Smooth muscle cell (in vitro differentiated cells): ENCODE measurements around the gene FGF21. TPM values are rescaled to one million over a fixed set of nuclear protein-coding genes. Genes with fewer than 3 reads are reported as not detected.

Experiments used
- DNase-seq: peaks from one replicate; lab custom pipeline; 2025; ENCODE audit not compliant: unreplicated experiment; lab: John Stamatoyannopoulos, UW
- H2AFZ ChIP-seq: fragments of 200-600 bp; sonication (generic); 2 replicates; pipeline ENCODE4 v1.6.0; 2016; ENCODE audit warnings: antibody characterized with exemption, low read depth, mild to moderate bottlenecking
- H3F3A ChIP-seq: fragments of 200-600 bp; sonication (generic); 2 replicates; pipeline ENCODE4 v1.6.0; 2017; ENCODE audit warnings: antibody characterized with exemption, low read depth
- H3K27ac ChIP-seq: fragments of 200-600 bp; sonication (generic); 2 replicates; pipeline ENCODE4 v1.5.1; 2016; ENCODE audit warnings: low read depth, mild to moderate bottlenecking
- H3K27me3 ChIP-seq: fragments of 200-600 bp; sonication (generic); 2 replicates; pipeline ENCODE4 v1.6.1; 2016; ENCODE audit warnings: low read depth, mild to moderate bottlenecking
- H3K36me3 ChIP-seq: fragments of 200-600 bp; sonication (generic); 2 replicates; pipeline ENCODE4 v1.5.1; 2016; ENCODE audit warnings: low read depth
- H3K4me1 ChIP-seq: fragments of 200-600 bp; sonication (generic); 2 replicates; pipeline ENCODE4 v1.5.1; 2016; ENCODE audit warnings: low read depth
- H3K4me2 ChIP-seq: fragments of 200-600 bp; sonication (generic); 2 replicates; pipeline ENCODE4 v1.6.0; 2016; ENCODE audit warnings: mild to moderate bottlenecking
- H3K4me3 ChIP-seq: fragments of 200-600 bp; sonication (generic); 2 replicates; pipeline ENCODE4 v1.5.1; 2016; ENCODE audit warnings: mild to moderate bottlenecking
- H3K79me2 ChIP-seq: fragments of 200-600 bp; sonication (generic); 2 replicates; pipeline ENCODE4 v1.6.0; 2016; ENCODE audit warnings: low read depth, mild to moderate bottlenecking
- H3K9ac ChIP-seq: fragments of 200-600 bp; sonication (generic); 2 replicates; pipeline ENCODE4 v1.6.0; 2016; ENCODE audit warnings: low read depth
- H3K9me3 ChIP-seq: fragments of 200-600 bp; sonication (generic); replicated peaks from 2 replicates; pipeline ENCODE4 v1.5.1; 2016; ENCODE audit warnings: low read depth
- H4K20me1 ChIP-seq: fragments of 200-600 bp; sonication (generic); 2 replicates; pipeline ENCODE4 v1.6.0; 2016; ENCODE audit warnings: low read depth
- WGBS: methylation state at CpG from one replicate; pipeline ENCODE4 v1.1.7; 2016; ENCODE audit warnings: low lambda C conversion rate; 5-methylcytosine and 5-hydroxymethylcytosine counted together
- polyA plus RNA-seq: library from polyadenylated mRNA; unstranded; fragments of >200 nt; fragmentation: Nextera tagmentation; extraction: Ambion mirVana; gene quantifications from 2 replicates; pipeline ENCODE4 v1.2.1, GENCODE V29; 2016
- total RNA-seq: library from RNA; depleted of rRNA; stranded (reverse); fragments of >200 nt; gene quantifications from 2 replicates; pipeline ENCODE4 v1.2.3, GENCODE V29; 2014
- TF ChIP-seq, protein P1 (sequence below): fragments of 200-600 bp; sonication (generic); IDR thresholded peaks from 2 replicates; pipeline ENCODE4 v1.5.1; 2017; ENCODE audit warnings: borderline replicate concordance, mild to moderate bottlenecking, antibody characterized with exemption; ENCODE audit not compliant: insufficient read depth, poor library complexity, severe bottlenecking

FGF21 gene
- total and polyA plus RNA-seq, 2 experiments from 2014 or later: not detected

DNA sequence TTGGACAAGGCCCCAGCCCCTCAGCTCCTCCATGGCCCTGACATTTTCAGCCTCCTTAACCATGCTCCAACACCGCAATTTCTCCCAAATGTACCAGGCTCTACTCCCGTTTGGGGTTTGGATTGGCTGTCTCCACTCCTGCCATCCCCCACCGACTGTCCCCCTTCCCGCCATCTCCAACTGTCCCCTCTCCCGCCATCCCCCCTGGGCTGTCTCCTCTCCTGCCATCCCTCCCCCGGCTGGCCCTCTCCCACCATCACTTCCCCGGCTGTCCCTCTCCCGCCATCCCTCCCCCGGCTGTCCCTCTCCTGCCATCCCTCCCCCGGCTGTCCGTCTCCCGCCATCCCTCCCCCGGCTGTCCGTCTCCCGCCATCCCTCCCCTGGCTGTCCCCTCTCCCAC, 50.1 kb downstream of the FGF21 start:
- Histone ChIP-seq H3K9ac (no peak overlapping the region), H3K4me2 (no peak overlapping the region), H3K4me3 (no peak overlapping the region), H3K4me1 (no peaks in the 10 kb centered on the region), H3K27ac (no peak overlapping the region), H2AFZ (no peak overlapping the region), H3K9me3 (no peaks in the 10 kb centered on the region), H4K20me1 (no peaks in the 10 kb centered on the region), H3K79me2 (no peaks in the 10 kb centered on the region), H3K27me3 (no peaks in the 10 kb centered on the region), H3F3A (no peaks in the 10 kb centered on the region), H3K36me3 (no peaks in the 10 kb centered on the region)
- TF ChIP-seq, protein P1, sequence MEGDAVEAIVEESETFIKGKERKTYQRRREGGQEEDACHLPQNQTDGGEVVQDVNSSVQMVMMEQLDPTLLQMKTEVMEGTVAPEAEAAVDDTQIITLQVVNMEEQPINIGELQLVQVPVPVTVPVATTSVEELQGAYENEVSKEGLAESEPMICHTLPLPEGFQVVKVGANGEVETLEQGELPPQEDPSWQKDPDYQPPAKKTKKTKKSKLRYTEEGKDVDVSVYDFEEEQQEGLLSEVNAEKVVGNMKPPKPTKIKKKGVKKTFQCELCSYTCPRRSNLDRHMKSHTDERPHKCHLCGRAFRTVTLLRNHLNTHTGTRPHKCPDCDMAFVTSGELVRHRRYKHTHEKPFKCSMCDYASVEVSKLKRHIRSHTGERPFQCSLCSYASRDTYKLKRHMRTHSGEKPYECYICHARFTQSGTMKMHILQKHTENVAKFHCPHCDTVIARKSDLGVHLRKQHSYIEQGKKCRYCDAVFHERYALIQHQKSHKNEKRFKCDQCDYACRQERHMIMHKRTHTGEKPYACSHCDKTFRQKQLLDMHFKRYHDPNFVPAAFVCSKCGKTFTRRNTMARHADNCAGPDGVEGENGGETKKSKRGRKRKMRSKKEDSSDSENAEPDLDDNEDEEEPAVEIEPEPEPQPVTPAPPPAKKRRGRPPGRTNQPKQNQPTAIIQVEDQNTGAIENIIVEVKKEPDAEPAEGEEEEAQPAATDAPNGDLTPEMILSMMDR: no peak
- WGBS: 95% methylated on average over 2 of the region's 15 CpGs
- no peak for DNase-seq

DNA sequence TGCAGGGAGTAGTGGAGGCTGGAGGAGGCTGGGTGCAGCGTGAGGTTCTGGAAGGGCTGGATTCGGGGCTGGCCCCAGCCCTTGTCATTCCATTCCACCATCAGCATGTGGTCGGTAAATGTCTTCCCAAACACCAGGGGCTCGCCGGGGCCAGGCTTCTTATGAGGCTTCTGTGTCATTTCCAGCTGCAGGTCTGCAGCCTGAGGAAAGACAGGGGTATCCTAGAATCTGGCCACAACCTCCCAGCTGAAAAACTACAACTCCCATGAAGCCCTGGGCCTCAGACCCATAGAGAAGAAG, 51.1 kb downstream of the FGF21 start:
- H2AFZ ChIP-seq: no peak overlapping the region
- 69% methylated on average over 5 of the region's 5 CpGs for WGBS
- no peak for DNase-seq

GRCh38 chr19:48806818-48807589, 51.7 kb downstream of the FGF21 start:
- no peaks in the 10 kb centered on the region for H3K4me1 ChIP-seq
- DNase-seq: no peak
- H4K20me1 ChIP-seq: no peaks in the 10 kb centered on the region
- no peak overlapping the region for H3K9ac ChIP-seq
- no peaks in the 10 kb centered on the region for H3K79me2 ChIP-seq
- no peaks in the 10 kb centered on the region for H3K27me3 ChIP-seq
- WGBS: 67% methylated on average over 17 of the region's 17 CpGs
- H3K27ac ChIP-seq: no peak overlapping the region
- H3K4me3 ChIP-seq: no peak overlapping the region
- H3K36me3 ChIP-seq: no peaks in the 10 kb centered on the region
- TF ChIP-seq, protein P1: no peak
- no peaks in the 10 kb centered on the region for H3F3A ChIP-seq
- no peaks in the 10 kb centered on the region for H3K9me3 ChIP-seq
- H2AFZ ChIP-seq: no peak overlapping the region
- H3K4me2 ChIP-seq: no peak overlapping the region

More for the DNA sequence above, 51.1 kb downstream of the FGF21 start:
- Histone ChIP-seq H3K9me3 (no peaks in the 10 kb centered on the region), H3K27me3 (no peaks in the 10 kb centered on the region), H3K4me2 (no peak overlapping the region), H4K20me1 (no peaks in the 10 kb centered on the region), H3K4me1 (no peaks in the 10 kb centered on the region), H3K4me3 (no peak overlapping the region), H3K27ac (no peak overlapping the region), H3K79me2 (no peaks in the 10 kb centered on the region), H3K36me3 (no peaks in the 10 kb centered on the region), H3F3A (no peaks in the 10 kb centered on the region), H3K9ac (no peak overlapping the region)
- TF ChIP-seq, protein P1: no peak

GRCh38 chr19:48807590-48808308, 52.4 kb downstream of the FGF21 start:
- no peak overlapping the region for H3K4me3 ChIP-seq
- H3K79me2 ChIP-seq: no peaks in the 10 kb centered on the region
- no peaks in the 10 kb centered on the region for H4K20me1 ChIP-seq
- H3K4me1 ChIP-seq: peaks cover 4% of the 10 kb centered on the region
- H3K27me3 ChIP-seq: no peaks in the 10 kb centered on the region
- no peak overlapping the region for H2AFZ ChIP-seq
- DNase-seq: no peak
- H3K9ac ChIP-seq: no peak overlapping the region
- no peaks in the 10 kb centered on the region for H3K36me3 ChIP-seq
- no peaks in the 10 kb centered on the region for H3K9me3 ChIP-seq
- H3F3A ChIP-seq: peaks cover 5% of the 10 kb centered on the region
- 93% methylated on average over 12 of the region's 13 CpGs for WGBS
- TF ChIP-seq, protein P1: no peak
- H3K4me2 ChIP-seq: no peak overlapping the region
- H3K27ac ChIP-seq: no peak overlapping the region
